NCI-H187 treated with DMSO at 0.1 percent for 48 hours (cell line): ENCODE measurements around the gene ARL15.

Experiments used
- DNase-seq: peaks from one replicate; lab custom pipeline; 2025; lab: John Stamatoyannopoulos, UW

ARL15 gene

DNA sequence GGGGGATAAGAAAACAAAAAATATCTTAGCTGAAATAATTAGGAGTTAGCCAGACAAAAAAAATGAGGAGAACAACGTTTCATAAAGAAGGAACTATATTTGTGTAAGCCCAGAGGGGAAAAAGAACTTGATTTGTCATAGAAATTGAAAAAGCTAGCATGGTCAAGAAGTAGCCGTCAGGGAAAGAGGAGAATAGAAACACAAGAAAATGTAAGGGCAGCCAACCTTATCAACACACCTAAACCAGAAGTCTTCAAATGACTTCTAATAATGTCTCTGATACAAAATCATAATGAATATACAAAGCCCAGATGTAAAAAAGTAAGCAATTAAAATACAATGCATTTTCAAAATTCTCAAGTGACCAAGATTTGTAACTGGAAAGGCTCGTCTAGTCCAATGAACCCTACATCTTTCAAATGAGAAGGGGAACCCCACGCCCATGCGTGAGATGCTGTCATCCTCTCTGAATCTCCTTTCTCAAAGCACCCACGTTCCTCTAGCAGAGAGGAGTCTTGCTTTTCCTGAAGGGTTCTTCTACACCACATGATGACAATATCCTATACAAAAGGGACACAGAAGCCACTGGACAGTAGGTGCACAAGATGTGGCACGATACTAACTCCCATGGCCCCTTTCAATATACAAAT lies 103.7 kb downstream of the ARL15 start:
- no peak for DNase-seq

DNA sequence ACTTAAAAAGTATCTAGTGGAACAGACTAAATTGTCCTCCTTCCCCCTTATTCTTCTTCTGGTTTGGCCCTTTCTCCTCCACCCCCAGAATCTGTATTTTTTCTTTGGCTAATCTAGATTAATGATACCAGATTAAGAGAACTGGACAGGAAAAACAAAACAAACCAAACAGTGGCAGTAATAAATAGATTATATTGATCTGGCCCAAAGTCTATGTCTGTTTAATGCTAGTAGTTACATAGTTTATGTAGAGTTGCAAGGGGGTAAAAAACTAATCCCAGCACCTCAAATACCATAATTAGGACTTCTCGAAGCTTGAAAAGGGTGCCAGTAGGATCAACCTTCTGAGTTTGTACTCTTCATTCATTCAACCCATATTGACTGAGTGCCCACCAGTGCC lies 104.5 kb downstream of the ARL15 start:
- DNase-seq: no peak

DNA sequence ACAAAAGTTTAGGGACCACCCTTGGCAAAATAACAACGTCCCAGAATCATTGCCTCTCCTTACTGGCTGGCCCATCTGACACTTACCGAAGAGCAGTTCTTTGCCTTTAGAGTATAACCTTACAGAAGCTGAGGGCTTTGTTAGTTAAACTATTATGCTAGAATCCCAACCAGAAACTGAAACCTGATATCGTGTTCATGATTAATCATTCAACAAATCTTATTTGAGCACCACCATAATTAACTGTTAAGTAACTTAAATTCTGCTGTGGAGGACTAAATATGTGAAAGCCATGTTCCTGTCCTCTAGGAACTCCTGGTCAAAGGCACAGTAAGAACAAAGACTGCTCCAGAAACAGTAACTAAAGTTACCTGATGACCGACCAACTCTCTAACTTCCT lies 104.9 kb downstream of the ARL15 start:
- DNase-seq: no peak

DNA sequence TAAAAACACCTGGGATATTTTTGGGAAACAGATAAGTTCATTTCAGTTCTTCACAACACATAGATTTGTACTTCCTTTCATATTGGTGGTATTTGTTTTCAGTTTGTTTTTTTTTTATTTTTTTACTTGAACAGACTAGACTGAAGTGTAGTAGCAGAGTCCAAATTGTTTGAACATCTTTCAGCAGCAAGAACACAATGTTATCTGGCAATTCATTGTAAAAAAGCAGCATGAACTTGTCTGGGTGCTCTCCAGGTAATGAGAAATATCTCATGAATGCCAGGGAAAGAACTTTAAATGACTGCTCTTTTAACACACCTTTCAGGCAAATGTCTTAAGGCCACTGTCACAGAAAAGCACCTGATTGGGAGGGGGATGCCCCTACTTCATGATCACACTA lies 113.4 kb downstream of the ARL15 start:
- no peak for DNase-seq

DNA sequence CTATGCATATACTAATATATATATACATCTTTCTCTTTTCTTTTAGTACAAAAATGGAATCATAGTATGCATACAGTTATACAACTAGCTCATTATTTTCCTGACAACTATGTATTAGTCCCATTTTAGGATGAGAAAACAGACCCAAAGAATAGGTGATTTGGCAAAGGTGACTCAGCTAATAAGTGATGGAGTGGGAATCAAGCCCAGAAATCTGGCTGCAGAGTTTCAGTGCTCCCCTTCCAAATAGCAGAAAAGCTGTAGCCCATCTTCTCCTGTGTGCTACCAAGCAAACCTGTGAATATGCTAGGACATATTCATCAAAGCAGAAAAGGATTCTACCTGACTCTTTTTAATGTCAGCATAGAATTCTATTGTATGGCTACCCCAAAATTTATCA lies 114.7 kb downstream of the ARL15 start:
- DNase-seq: no peak

DNA sequence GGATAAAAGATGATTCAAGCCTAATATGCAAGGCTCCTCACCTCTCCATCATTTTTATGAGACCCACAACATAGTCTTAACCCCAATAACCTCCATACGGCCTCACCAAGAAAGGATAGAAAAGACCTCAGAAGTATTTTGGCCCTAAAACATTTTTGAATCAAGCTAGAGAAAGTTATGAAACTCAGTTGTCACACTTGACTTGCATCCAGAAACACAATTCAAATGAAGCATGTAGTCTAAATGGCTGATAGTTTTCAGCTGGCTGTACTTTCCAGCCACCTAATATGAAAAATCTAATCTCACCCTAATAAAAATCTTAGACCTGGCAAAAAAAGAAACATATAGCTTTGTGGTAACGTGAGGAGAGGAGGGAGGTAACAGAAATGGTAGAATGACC lies 116.1 kb downstream of the ARL15 start:
- DNase-seq: no peak

DNA sequence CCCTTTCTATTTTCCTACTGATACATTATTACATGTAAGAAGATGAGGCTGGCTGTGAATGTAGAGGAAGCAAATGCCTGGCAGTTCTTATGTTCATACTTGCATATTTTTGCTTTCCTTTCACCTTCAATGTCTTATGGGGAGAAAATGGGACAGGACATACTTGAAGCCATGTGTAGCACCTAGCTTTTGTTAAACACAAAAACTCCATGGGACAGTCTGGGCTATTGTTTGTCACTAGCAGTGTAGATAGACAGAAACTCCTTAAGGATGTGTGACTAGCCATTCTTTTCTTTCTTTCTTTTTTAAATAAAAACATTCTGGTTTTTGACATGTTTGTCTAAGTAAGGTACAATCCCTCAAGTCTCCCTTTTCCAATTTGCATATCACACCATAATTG lies 122.7 kb downstream of the ARL15 start:
- DNase-seq: no peak

DNA sequence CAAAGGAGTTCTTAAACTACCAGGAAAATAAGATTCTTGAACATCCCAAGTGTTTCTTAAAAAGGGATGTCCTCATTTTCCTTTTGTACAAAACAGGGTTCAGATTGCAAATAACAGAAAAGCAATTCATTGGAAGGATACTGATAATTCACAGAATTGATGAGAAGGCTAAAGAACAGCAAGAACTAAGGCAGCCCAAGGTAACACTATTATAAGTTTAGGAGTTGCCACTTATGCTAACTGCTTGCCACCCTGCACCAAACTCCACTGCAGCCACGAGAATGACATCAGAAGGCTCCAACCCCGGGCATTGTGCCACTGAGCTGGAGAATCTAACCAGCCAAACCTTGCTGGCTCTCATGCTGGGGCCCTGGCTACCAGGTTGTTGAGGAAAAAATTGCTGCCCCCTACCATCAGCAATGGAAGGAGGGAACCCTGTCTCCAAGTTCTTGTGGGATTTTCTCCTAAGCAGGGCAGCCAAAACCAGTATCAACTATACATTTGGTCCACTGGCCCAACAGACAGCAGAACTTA lies 123.4 kb downstream of the ARL15 start:
- DNase-seq: no peak

DNA sequence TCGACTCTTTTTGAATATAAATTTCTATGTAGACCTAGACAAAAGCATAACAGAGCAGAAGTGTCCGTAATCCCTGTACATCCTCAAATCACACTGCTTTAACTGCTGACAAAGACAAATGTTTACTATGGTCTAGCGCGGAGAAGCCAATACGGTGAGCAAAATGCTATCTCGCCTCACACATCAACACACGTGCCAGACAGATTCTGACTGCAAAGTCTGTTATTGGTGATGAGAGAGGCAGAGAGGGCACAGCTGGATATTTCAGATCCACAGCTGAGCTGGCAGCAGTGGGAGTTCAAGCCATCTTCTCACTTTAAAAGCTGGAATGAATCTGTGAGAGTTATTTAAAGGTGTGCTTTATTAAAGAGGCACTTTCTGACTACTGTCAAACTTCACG lies 124.3 kb downstream of the ARL15 start:
- no peak for DNase-seq

DNA sequence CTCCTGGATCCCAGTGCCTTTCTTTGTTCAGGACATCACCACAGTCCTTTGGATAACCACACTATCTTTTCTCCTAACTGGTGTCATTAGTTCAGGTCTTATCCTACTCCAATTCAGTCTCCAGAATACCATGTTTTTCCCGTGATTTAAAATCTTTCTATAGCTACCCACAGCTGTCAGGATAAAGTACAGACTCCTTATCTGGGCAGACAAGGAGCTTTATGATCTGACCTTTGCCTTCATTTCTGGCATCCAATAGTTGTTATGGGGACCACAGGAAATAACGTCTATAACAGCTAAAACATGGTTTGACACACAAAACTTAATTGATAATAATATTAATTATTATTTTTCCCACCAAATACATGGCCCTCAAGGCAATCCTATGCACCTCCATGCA lies 125.6 kb downstream of the ARL15 start:
- no peak for DNase-seq

DNA sequence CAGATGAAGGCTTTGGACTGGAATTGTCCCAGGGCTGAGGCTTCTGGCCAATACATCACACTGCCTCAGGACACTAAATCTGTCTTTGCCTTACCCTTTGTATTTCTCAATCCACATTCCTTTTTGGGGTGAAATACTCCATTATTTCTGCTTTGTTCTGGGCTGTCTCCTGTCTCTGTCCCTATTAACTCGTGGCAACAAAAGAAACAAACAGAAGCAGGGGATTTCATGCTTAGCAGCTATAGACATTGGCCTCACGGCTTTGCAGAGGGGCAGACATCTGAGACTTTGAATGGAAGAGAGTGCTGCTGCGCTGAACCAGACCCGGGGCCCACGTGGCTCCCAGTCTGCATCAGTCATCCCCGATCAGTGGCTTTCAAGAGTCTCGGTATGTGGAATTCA lies 129.7 kb downstream of the ARL15 start:
- DNase-seq: no peak

DNA sequence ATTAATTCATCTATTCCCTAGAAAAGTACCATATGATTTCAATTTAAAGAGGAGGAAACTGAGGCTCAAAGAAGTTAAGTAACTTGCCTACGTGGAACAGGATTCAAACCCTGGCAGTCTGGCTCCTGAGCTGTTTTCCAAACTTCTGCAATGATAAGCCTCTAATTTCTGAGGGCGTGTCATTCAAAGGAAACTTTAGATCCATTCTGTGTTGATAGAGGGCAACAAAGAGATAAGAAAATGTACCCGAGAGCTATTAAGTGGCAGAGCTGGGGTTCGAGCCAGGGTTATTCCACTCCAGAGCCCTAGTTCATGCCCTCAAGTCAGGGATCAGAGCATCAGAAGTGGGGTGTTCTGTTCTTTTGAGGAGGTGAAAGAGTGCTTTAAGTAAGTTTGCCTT lies 131.4 kb downstream of the ARL15 start:
- no peak for DNase-seq

DNA sequence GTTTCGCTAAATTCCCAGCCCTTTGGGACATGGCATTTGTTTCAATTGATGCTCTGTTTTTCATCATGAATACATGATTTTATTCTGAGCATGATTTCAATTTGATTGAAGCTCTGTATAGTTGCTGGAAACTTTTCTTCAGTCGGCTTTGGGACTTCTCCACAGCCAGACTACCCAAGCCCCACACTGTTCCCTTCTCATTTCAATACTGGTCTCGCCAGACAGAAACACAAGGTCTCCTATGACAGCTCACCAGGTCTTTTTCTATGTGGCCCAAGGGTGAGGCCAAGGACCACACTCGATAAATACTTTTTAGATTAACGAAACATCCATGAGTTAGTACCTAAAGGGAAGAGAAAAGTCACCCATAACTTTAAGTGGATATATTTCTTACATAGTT lies 132.2 kb downstream of the ARL15 start:
- no peak for DNase-seq

DNA sequence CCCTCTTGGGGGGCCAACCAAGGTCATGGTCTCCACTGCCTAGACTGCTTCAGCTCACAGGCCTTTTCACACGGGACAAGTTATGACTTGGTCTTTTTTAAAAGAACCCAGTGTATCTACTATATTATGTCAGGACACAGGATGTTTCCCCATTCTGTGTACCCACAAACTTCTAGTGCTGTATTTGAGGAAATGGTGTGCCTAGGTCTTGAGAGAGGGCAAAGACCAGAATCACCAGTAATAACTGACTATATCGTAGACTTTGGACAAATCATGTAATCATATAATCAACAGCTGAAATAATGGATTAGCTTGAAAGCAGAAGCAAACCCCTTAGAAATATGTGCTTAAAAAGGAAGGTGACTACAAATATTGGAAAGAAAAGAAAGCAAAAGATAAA lies 133.3 kb downstream of the ARL15 start:
- DNase-seq: no peak

DNA sequence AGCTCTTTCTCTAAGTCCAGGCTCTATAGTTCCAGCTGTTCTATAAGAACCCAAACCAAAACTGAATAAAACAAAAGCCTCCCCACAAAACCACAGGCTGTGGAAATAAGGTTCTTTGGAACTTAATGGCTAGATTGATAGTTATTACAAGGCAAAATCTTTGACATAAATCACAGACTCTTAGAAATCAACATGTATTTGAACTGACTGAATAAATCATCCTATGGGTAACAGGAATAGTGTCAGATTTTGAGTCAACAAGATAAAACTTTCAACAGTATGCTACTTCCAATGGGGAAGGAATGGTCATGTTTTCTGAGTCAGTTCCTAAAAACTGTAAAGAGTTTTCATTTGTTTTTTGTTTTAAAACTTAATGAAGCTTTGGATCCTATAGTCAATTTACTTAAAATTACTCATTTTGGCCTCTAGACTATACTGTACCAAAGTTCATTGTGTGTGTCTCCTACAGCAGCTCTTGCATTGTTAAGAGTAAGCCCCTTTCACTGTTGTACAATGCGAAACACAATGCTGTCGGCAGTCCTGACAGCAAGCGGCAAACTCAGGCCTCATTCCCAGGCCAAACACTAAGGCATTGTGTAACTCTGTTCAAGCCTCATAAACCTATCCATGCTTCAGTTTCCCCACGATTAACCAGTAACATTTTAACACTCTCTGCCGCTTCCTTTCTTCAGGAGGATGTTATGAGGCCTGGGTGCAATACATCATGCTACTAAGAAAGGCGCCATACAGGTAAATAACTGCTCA lies 134.1 kb downstream of the ARL15 start:
- DNase-seq: no peak

DNA sequence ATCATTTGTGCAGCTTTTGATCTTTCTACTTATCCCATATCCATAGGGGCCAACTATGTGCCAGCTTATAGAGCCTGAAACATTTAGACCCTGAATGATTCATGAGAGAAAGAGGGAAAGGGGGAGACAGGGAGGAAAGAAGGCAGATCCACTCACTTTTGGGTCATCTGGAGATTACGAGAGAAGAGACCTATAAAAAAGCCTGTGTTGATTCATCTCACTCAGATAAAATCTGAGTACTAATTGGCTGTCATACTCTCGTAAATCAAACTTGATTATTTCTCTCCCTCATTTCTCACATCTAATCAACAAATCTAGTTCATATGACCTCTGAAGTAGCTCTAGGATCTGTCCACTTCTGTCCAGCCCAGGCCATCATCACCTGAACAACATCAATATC lies 137.1 kb downstream of the ARL15 start:
- no peak for DNase-seq

DNA sequence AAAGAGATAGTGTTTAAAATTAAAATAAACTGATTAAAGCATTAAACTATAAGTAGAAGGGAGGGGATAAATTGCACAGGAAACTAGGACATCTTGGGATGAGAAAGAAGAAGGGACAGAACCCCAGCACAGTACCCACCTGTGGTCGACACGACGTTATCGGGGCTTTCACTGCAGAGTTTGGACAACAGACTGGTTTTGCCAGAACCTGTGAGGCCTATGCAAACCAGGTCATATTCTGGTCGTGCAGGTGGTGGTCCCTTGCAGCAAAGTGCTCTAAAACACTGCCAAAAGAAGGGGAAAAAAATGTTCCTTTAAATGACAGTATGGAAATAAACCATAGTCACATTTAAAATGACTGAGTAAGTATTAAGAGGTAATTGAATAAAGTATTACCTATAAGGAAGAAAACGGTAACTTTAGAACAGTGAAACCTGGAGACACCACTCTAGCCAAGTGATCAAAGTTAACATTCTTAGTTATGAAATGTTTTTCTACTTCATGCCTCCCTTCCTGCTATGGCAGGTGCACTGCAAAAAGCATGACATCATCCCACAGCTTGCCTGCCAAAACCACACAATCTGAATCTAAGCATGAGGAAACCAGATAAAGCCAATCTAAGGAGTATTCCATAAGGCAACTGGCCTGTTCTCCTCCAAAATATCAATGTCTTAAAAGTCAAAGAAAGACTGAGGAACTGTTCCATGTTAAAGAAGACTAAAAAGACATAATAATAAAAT lies 138.6 kb downstream of the ARL15 start:
- DNase-seq: no peak

DNA sequence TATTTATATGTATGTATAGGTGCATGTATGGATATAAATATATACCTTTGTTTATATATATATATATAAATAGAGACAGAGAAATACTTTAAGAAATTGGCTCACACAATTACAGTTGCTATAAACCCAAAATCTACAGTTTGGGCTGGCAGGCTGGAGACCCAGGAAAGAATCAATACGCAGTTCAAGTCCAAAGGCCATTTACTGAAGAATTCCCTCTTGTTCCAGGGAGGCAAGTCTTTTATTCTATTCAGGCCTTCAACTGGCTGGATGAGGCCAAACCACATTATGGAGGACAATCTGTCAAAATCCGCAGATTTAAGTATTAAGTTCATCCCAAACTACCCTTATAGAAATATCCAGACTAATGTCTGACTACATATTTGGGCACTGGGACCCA lies 144.7 kb downstream of the ARL15 start:
- DNase-seq: no peak

DNA sequence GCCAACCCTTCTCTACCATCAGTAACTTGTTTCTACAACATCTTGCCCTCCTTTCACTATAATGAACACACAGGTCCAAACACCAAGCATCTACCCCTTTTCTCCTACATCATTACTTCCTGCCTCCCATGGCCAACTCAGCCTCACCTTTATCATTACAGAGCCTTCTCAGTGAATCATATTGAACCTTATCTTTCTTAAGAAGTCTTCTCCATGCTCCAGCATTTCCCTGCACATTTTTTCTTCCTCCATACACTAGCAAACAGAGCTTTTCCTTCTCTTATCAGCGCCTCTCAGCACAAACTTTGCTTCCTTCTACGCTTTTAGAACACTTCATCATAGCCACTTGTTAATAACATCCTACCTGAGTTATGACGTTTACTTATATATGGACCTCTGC lies 148.2 kb downstream of the ARL15 start:
- no peak for DNase-seq

DNA sequence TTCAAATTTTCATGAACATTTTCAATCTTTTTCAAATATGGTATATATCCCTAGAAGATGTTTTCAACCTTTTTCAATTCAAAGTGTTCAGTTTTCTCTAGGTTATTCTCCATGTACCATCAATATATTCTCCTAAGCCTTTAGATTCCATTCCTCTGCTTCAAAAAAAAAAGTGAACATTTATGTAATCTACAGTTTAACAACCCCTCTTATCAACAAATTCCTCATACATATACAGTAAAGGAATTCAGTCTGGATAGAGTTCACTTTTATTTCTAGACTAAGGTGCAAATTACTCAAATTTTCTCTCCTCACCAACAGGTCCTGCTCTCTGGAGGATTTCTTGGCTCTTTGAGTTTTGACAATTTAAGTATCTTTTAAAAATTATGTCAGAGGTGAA lies 150.0 kb downstream of the ARL15 start:
- DNase-seq: no peak

DNA sequence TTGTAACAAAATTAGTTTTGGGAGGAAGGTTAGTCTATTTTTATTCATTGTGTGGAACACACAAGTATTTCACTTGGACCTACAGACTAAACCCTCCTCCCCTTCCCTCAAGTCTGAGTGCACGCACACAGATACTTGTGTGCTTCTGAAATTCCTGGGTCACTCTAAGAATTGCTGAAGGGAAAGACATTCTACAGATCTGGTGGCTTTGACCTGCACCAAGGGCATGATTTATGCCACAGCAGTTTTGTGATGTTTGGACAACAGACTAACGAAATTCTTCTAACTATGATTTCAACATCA lies 150.5 kb downstream of the ARL15 start:
- DNase-seq: no peak

DNA sequence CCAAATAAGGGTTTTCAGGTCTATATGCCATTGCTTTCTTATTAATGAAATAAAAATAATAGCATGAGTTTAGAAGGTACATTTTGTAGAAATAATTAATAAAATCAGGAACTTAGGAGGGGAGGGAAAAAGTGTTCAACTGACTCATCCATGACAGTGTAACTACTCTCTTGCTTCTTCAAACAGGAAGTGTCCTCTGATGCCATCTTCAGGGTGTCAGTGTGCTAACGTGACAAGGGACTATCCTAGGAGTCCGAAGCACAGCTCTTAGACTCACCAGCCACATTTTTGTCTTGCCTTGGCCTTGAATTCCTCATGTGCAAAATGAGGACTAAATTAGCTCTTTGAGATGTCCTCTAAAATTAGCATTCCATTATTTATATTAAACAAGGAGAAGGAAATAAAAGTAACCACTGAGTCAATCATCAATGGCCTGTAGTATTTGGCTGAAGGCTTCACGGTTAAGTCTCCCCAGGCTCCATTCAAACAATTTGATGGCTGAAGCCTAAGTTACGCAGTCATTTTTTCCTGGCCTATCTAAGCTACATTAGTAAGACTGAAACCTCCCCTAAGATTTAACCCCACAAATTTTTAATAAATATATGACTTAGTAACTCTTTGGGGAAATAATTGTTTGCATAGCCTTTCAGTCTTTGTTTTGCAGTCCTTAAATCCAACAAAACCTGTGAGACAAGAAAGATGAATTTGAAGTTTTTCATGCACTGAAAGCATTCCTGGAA lies 151.1 kb downstream of the ARL15 start:
- DNase-seq: no peak

DNA sequence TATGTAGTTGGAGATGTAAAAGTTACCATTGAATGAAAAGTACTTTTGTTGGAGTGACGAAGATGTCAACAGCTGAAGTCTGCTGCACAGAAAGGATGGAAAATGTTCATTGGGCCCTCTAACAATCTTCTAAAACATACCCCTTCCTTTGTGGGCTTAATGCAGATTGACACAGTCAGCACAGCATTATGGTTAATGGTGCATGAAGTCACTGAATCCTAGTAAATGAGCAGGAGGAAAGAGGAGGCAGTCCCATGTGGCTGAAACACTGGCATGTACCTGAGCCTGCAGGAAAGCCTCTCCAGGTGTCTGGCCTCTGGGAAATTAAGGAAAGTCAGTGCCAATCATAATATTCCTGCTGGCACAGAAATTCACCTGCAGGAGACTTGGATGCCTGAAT lies 153.8 kb downstream of the ARL15 start:
- peak; percentile 52 for DNase-seq
